Bronchial epithelial cell (primary cell): ENCODE measurements around the gene SYNC. TPM values are rescaled to one million over a fixed set of nuclear protein-coding genes. Genes with fewer than 3 reads are reported as not detected.

ENCODE experiments used
- DNase-seq: peaks from one replicate; pipeline ENCODE4 v3.0.0-alpha.2; 2010; ENCODE audit warnings: low read depth
- FAIRE-seq: peaks from 2 replicates; lab custom pipeline; 2011; peaks lifted over from hg19 to GRCh38; lab: Jason Lieb, UNC
- H3K27me3 ChIP-seq: 2 replicates; pipeline ENCODE4 v1.5.1; 2011; ENCODE audit warnings: low read length; ENCODE audit not compliant: control insufficient read depth, insufficient read depth
- H3K36me3 ChIP-seq: 2 replicates; pipeline ENCODE4 v1.5.1; 2011; ENCODE audit warnings: low read length; ENCODE audit not compliant: control insufficient read depth, insufficient read depth
- H3K4me3 ChIP-seq: 2 replicates; pipeline ENCODE4 v1.5.1; 2011; ENCODE audit warnings: mild to moderate bottlenecking, low read depth, low read length, control low read depth
- CTCF ChIP-seq: IDR thresholded peaks from 2 replicates; pipeline ENCODE4 v1.5.1; 2011; ENCODE audit warnings: mild to moderate bottlenecking, moderate library complexity, low read length, control low read depth, inconsistent platforms; ENCODE audit not compliant: insufficient read depth, severe bottlenecking
- total RNA-seq: library from RNA; depleted of rRNA; stranded (reverse); fragments of >200 nt; gene quantifications from 2 replicates; pipeline ENCODE4 v1.2.1, GENCODE V29; 2014

SYNC gene
- total RNA-seq, 1 donor from 2014 or later, result 3.4 TPM

- FAIRE-seq (no peak), DNase-seq (no peak)
- TF ChIP-seq CTCF, result no peak
- H3K4me3 ChIP-seq, result no peak overlapping the region
- H3K27me3 ChIP-seq, result no peaks in the 10 kb centered on the region
- peaks cover 10% of the 10 kb centered on the region for H3K36me3 ChIP-seq
These were observed 43.6 kb upstream of the SYNC start for GRCh38 chr1:32746130-32746529.

DNA sequence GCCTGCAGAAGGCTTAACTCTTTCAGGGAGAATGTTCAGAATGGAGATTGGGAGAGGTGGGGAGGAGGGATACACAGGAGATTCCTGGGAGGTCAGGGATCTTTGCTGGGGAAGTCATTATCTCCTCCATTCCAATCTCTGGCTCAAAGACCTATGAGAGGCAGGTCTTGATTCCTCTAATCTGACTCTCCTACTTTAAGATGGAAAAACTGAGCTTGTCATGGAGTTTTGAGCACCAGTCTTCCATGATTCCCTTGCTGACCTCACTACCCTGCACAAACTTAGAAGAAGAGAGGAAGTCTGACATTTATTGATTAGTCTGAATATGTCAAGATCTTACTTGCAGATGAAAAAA lies 41.5 kb upstream of the SYNC start:
- no peak for FAIRE-seq
- DNase-seq, result no peak
- peaks cover 7% of the 10 kb centered on the region for H3K36me3 ChIP-seq
- no peak for TF ChIP-seq CTCF
- H3K27me3 ChIP-seq, result no peaks in the 10 kb centered on the region
- no peak overlapping the region for H3K4me3 ChIP-seq

DNA sequence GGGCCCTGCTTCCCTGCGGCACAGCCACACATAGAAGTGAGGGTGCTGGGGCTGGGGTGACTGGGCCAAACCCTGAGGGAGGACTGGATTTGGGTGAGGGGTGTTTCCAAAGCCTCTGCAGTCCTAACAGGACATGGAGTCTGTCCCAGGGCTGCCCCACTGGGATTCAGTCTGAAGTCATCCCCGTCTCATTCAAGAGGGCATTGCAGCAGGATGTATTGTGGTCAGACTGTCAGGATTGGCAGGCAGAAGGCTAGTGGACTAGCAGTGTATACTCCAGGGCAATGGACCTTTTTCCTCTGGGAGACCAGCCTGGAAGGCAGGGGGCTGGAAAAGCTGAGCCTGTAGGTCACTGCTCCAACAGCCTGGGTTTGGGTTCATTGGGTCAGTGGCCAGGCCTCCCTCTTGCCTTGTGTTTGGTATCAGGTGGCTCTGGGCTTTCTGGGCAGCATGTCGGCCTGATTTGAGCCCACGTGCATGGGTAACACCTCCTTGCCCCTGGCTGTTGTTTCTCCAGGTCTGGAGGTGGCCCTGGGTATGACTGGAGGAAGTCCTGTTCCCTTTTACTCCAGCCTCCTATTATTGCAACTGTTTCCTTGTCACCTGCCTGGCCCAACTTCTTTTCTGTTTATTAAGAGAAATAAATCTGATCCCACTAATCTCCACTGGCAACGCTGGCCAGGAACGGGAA lies 41.0 kb upstream of the SYNC start:
- H3K4me3 ChIP-seq, result peak overlapping the region; percentile 92
- no peak for TF ChIP-seq CTCF
- FAIRE-seq, result no peak
- no peaks in the 10 kb centered on the region for H3K27me3 ChIP-seq
- DNase-seq, result no peak
- peaks cover 6% of the 10 kb centered on the region for H3K36me3 ChIP-seq

- H3K27me3 ChIP-seq, result no peaks in the 10 kb centered on the region
- TF ChIP-seq CTCF, result no peak
- H3K36me3 ChIP-seq, result peaks cover 6% of the 10 kb centered on the region
- FAIRE-seq (no peak), DNase-seq (no peak)
- peak overlapping the region; percentile 92 for H3K4me3 ChIP-seq
These were observed 40.4 kb upstream of the SYNC start for GRCh38 chr1:32742956-32743355.

- Histone ChIP-seq H3K27me3 (no peaks in the 10 kb centered on the region), H3K4me3 (peak overlapping the region; percentile 92), H3K36me3 (peaks cover 6% of the 10 kb centered on the region)
- TF ChIP-seq CTCF, result no peak
- no peak for FAIRE-seq
- no peak for DNase-seq
These were observed 39.8 kb upstream of the SYNC start for GRCh38 chr1:32742199-32742947.
